HG02852 (cell line): ENCODE measurements around the gene RRBP1.
"Not testable (repeated sequence)": the region's sequence is repeated elsewhere in the genome, so short reads cannot be mapped to it uniquely, and the experiment has no call there.

Experiments used
- ATAC-seq: cut with Tn5 transposase; IDR thresholded peaks from one replicate; pipeline ENCODE4 v1.9.1; 2021; ENCODE audit warnings: mild to moderate bottlenecking, moderate library complexity; ENCODE audit not compliant: unreplicated experiment

Gene RRBP1

DNA sequence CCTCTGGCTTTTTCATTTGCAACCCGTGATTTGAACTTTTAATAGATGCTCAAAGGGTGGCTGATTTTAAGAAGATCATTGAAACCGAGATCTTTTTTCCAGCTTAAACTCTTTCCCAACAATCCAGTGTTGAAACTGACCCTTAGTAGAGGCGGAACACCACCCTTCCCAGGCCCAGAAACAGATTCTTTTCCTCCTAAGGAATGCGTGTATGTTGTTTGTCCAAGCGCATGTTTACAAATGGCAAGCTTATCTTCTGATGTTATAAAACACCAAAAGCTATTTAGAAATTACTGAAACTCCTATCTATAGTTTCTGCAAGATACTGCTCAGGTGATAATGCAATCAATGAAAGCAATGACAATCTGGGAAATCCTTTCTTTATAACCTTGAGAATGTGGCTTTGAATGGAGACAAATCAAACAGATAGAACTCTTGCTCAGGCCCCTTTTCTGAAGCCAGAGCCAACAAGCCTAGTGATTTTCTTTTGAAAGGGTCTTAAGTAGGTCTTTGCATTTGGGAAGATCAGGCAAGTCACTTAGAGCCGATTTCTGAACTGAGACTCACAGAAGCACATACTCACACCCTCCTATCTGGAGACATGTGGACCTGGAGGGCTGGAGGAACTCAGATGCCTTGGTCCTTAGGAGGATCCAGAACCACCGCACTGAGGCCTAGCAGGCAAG is 26.8 kb upstream of the RRBP1 start:
- ATAC-seq = no peak

DNA sequence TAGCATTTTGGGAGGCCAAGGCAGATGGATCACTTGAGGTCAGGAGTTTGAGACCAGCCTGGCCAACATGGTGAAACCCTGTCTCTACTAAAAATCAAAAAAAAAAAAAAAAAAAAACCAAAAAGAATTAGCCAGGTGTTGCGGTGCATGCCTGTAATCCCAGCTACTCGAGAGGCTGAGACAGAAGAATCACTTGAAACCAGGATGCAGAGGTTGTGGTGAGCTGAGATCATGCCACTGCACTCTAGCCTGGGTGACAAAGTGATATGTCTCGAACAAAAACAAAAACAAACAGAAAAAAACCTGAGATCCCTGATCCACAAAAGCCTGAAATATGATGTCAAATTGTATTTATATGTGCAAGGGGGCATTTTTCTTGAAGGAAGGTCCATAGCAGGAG is 25.9 kb upstream of the RRBP1 start:
- not testable (repeated sequence) for ATAC-seq

DNA sequence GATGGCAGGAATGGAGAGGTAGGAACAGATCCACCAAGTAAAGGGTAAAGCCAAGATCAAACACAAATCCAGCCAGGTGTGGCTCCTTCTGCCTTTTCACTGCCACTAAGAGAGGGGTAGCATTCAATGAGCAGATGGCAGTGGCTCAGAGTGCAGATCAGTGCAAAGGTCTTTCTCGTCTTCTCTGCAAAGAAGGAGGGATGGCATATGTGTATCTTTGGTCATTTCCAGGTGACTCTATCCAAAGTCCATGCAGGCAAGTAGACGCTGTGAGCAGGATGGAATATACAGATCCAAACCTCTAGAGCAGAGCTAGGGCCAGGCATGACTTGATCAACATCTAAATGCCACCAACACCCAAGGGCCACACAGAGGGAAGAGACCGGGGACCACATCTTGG is 24.6 kb upstream of the RRBP1 start:
- ATAC-seq = no peak

DNA sequence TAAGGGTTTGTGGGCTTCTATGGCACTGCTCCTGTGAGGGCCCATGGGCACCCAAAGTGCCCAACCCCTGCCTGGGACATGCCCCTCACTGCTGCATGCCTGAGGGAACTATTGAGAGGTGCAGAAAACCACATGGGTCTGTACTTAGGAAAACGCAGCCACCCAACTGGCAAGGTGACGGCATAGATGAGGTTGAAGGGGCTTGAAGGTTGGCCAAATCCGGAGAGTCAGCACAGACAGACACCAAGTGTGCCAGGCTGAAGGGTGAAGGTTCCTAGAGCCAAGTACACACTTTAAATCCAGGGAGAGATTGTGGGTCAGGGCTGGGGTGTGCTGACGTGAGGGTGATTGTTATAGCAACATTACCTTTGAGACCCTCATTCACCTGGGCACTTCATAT is 23.9 kb upstream of the RRBP1 start:
- ATAC-seq = no peak

DNA sequence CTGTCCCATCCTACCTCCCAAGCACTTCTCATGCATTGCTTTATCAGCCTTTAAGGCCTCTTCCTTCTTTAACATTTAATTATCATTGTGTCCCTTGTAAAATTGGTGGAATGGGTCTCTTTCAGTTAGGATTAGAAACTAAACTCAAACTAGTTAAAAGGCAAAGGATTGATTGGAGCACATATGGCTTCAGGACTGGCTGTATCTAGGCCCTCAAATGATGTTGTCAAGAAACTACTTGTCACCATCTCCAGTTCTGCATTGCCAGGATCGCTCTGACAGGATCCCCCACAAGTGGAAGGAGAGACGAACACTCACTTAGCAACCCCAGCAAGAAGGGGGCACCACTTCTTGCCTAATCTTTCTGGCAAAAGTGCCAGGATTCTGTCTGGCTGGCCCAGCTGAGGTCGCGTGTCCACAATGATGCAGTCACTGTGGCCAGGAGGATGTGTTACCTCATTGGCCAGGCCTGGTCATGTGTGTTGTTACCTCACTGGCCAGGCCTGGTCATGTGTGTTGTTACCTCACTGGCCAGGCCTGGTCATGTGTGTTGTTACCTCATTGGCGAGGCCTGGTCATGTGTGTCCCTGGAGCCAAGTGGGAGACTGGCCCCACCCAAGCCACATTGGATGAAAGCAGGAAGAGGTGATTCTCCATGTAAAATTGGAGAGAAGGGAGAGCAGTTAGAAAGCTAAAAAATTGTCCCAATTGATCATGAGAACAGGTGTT is 22.7 kb upstream of the RRBP1 start:
- ATAC-seq = no peak

DNA sequence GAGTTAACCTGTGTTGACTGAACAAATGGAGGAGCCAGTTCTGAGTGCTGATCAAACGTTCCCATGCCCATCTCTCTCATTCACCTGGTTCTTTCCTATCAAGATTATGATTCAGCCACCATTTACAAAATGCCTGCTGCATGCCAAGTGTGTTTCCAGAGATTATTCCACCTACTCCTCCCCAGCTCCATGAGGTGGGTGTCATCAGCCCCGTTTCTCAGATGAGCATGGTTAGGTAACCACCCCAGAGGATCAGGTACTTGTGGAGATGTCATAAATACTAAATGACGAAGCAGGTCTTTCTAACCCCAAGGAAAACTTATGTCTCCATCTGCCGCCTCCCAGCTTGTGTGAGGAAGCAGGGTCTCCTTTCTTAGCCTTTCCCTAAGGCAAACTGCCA is 19.8 kb upstream of the RRBP1 start:
- no peak for ATAC-seq

DNA sequence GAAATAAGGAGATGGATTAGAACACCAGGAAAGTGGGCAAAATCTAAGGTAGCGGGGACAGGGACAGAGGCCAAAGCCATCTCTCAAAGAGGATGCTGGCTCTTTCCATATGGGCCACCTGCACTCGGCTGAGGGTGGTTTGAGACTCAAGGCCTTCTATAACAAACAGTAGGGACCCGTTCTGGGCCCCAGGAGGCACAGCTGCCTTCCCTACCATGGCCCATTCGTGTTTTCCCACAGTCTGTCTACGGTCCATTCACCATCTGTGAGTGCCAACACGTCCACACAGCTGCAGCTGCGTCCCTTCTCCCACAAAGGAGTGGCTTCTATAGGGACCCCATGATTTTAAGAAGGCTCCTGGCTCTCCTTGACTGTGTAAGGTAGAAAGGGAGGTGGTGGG is 18.6 kb upstream of the RRBP1 start:
- no peak for ATAC-seq

DNA sequence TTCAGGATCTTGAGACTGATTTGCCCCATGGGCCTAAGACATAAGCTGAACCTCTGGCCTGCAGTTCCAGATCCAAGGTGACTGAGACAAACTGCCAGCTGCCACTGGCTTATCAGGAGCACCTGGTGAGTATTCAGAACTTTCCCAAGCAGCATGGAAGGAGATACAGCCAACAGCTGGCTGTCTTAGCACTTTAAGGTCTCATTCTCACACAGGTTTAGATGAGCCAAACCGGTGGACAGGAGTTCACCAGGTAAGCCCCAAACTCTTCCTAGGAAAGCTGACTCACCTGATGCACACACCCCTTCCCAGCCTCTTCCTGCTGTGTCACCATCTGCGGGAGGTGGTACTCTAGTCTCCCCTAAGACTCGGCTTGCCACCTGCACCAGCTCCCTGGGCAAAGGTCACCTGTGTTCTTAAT is 17.9 kb upstream of the RRBP1 start, which contains the start of gene BANF2:
Gene BANF2 (plus strand): TSS at position 36 of the 421 bp plus-strand sequence. CDS start 25,060 bp downstream, outside the sequence.
- no peak for ATAC-seq

DNA sequence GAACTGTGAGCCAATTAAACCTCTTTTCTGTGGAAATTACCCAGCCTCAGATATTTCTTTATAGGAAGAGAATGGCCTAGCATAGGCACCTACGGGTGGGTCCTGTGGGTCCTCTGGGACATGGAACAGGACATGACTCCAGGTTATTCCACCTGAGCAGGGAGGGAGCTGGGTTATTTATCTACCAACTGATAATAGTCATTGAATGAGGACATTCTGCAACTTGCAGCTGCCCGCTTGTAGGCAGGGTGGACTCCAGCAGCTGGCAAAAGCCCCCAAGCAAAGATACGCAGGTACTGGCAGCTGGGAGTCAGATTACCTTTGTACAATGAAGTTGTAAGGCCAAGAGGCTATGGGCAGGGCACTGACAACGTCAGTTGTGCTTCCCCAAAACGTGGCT is 16.3 kb upstream of the RRBP1 start:
- no peak for ATAC-seq

DNA sequence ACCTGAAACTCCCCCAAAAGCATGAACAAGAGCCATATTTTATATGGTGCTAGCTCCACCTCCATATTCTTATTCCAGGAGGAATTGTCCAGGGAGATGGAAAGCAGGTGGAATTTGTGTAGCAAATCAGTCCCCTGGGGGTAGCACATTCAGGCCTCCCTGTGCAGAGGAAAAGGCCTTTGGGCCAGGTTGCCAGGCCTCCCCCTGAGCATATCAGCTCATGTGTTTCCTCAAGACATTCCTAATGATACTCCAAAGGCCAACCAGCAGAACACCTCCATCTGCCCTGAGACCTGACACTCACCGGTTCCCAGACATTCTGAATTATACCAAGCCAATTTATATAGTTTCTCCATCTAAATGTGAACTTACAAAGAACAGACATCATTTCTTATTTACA is 15.1 kb upstream of the RRBP1 start:
- no peak for ATAC-seq

DNA sequence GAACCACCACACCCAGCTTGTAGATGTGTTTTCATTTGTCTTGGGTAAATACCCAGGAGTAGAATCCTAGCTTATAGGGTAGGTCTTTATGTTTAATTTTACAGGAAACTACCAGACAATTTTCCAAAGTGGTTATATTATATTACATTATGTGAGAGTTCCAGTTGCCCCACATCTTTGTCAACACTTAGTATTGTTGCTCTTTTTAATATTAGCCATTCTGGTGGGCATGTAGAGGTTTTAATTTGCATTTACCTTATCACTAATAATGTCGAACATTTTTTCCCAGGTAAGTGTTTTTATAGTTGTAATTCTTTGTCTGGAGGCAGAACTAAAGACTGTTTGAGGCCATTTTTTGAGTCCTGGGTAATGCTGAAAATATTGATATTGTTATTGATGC is 14.2 kb upstream of the RRBP1 start:
- ATAC-seq = no peak

DNA sequence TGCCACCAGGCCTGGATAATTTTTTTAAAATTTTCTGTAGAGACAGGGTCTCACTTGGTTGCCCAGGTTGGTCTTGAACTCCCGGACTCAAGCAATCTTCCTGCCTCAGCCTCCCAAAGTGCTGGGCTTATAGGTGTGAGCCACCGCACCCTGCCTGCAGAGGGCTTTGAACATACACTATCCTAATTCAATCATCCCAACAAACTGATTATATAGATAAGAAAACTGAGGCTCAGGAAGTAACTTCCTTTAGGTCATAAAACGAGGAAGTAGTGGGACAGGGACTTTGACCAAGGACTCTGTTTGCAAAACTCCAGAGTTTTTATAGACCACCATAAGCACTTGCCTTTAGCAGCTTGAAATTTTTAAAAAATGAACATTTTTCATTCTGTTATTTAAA is 12.7 kb upstream of the RRBP1 start:
- no peak for ATAC-seq

DNA sequence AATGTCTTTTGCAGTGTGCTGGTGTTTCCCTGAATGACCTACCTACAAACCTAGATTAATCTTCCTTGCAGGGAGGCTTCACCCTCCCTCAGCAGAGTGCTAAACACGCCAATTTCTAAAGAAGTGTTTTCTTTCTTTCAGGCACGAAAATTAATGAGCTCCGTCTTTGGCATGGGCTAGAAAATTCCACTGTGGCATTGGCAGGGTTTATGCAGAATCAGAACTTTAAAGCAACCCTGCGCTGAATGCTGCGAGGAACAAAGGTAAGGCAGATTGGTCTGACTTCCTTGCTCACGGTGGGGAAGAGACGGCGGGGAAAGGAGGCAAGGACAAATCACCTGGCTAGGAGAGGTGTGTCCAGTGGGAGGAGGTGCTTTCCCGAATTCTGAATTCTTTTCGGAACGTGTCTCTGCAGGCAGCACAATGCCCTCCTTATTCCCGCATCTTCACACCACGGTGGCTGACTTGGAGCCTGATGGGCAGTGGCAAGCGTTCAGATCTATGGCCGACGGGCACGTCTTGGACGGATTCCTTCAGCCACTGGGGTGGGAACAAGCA is 11.5 kb upstream of the RRBP1 start:
- no peak for ATAC-seq

DNA sequence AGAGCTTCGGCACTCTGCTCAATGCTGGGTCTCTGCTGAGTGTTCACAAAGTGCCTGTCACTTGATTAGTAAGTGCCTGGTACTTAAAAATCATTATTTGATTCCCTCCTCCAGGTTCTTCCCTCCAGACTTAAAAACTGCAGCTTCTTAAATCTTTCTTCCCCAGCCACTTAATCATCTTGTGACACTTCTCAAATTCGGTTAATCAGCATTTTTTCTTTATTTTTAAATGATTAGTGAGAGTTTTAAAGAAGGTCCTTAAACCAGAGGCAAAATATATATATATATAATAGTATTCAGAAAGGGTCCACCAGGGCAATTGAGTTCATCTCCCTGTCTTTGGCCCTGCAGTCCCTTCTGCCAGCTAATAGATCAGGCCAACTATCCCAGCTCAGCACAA is 9.7 kb upstream of the RRBP1 start:
- ATAC-seq = no peak

DNA sequence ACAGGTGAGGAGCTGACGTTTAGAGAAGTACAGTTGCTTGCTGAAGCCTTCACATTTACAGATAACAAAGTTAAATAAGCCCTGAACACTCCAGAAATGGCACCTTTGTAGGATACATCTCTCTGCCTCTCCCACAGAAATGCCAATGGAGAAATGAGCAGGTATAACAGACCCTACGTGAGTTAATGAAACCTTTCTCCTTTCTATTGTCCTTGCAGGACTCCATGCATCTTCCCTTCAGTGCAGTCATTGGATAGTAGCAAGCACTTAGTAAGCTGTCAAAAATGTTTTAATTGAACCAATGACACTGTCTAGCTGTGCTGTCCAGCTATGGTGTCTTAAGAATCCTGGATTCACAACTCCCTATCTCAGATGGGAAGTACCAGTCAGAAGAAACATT is 8.1 kb upstream of the RRBP1 start:
- ATAC-seq = no peak

DNA sequence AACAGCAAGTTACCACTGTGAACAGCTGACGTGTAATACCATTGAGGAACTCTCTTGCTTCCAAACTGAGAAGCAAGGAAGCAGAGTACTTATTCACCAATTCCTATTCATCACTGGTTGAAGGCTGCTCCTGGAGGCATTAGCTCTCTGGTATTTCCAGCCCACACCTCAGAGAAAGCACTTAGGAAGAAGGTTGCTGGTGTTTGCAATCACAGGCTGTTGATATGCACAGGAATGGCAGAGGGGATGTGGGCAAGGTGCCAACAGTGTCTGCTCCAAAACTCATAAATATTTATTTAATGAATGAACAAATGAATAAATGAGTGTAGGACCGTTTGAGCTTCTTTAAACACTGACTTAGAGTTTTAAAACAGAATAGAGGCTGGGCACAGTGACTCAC is 6.9 kb upstream of the RRBP1 start:
- ATAC-seq = no peak

DNA sequence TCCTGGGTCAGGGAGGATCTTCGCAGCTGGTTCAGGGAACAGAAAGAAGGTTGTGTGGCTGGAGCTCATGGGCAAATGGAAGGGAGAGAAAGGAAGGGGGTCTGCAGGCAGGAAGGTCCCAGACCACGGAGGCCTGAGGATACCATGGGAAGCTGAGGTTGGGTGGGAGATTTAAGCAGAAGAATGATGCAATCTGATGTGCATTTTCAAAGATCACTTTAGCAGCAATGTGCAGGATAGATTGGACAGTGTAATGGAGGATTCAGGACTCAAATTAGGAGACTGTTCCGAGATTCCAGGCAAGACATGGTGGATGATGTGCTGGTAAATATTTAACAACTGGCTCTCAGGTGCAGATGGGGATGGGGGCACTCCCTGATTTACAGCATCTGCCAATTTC is 5.8 kb upstream of the RRBP1 start:
- no peak for ATAC-seq

DNA sequence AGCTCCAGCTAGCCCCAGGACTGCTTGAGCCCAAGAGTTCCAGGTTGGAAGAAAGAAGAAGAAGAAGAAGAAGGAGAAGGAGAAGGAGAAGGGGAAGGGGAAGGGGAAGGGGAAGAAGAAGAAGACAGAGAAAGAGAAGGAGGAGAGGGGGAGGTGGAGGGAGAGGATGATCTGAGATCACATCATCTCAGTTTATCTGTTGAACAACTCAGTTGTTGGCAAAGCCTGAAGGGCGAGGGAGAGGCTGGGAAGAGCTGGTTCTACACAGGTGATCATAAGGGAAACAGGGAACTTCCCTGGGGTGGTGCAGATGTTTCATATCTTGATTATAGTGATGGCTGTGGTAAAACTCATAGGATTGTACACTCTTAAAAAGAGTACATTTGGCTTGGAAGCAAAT is 3.1 kb upstream of the RRBP1 start:
- ATAC-seq = no peak

DNA sequence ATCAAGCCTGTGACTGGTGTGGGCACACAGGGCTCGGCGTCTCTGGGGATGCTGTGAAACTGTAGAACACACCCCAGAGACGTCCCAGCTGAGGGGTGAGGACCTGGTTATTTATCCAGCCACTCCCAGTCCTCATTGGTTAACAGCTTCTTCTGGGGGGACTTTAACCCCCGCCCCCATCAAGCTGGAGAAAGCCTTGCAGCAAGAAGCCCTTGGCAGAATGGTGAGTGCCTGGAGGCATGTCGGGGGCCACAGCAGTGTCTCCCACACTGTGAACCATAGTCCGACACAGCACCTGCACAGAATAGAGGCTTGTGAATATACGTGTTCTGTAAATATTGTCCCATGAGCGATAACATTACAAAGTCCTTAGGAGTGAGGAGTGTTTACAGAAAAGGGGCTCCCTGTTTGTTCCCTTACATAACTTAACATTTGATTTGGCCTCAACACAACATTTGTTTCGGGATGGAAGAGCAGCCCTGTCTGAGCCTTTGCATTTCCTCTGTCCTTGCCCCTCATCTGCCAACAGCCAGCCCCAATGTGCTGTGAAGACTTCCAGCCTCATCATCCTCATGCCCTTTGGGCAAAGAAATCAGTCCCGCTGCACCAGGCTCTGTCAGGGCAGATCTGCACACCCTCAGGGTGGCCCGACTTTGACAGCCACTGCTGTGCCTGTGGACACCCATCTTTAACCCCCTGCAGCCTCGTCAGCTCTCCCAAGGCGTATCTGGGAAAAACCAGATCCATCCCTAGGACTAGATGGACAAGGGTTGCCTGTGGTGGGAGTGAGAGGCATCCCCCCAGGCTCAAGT is 2.2 kb upstream of the RRBP1 start:
- no peak for ATAC-seq

DNA sequence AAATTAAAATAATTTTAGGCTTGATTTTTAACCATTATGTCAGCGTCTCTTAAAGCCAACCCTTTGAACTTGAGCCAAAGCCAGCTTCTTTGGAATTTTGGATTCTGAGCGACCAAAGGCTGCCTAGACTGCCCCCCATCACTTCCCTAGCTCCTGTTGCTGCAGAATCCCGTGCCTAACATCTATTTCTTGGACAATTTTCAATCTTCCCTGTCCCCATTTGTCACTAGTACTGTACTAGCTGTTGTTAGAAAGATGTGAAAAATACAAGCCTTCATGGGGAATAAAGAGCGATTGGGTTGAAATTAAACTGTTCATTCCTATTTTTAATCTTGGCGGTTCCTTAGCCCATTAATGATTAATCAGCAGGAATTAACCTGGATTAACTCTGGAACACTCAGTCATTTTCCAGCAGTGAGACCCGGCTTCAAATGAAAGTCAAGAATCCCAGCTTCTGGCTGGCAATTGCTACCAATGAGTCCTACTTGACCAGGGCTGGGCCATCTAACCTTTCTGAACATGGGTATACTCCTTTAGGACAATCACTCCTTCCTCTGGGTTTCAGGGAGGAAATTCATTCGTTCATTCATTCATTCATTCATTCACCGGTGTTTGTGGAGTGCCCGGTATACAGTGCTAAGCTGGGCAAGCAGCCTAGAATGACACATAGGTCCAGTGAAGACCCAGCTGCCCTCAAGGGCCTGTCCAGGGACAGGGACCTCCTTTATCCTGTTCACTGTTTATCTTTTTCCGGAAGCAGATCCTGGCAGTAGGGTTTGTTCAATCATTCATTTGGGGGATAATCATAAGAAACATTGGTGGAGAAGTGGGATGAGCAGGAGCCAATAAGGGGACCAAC is 1.4 kb upstream of the RRBP1 start:
- ATAC-seq = no peak

DNA sequence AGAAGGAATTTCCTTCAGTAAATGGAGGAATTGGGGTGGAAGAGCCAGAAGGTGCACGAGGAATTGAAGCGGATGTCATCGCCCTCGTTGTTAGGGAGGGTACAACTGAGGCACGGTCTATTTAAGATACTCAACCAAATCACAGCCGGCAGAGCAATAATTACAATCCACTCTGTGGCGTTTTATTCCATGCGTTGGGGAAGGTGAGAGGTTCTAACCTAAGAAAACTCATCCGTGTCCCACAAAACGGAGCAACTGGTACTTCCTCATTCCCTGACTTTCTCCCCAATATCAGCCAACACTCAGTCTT is 802 bp upstream of the RRBP1 start:
- no peak for ATAC-seq
